Endodermal cell (in vitro differentiated cells): ENCODE results near the gene TMPRSS13. TPM values are rescaled to one million over a fixed set of nuclear protein-coding genes. Genes with fewer than 3 reads are reported as not detected.

ENCODE experiments used
- DNase-seq: peaks from one replicate; pipeline ENCODE4 v3.0.0-alpha.2; 2017
- H3K27ac ChIP-seq: 2 replicates; pipeline ENCODE4 v1.5.1; 2013; ENCODE audit warnings: mild to moderate bottlenecking, low read depth, low read length, moderate library complexity
- H3K27me3 ChIP-seq: 2 replicates; pipeline ENCODE4 v1.6.1; 2013; ENCODE audit warnings: mild to moderate bottlenecking, low read length, moderate library complexity; ENCODE audit not compliant: insufficient read depth, control insufficient read depth, poor library complexity, severe bottlenecking
- H3K36me3 ChIP-seq: 2 replicates; pipeline ENCODE4 v1.7.0; 2013; ENCODE audit warnings: mild to moderate bottlenecking, low read length, moderate library complexity; ENCODE audit not compliant: control insufficient read depth, insufficient read depth
- H3K4me1 ChIP-seq: one replicate; pipeline ENCODE4 v1.7.0; 2013; ENCODE audit warnings: low read length; ENCODE audit not compliant: control insufficient read depth, insufficient read depth
- H3K4me3 ChIP-seq: 2 replicates; pipeline ENCODE4 v1.5.1; 2013; ENCODE audit warnings: mild to moderate bottlenecking, low read length, moderate library complexity
- H3K9ac ChIP-seq: 2 replicates; pipeline ENCODE4 v1.6.1; 2013; ENCODE audit warnings: mild to moderate bottlenecking, low read length, moderate library complexity; ENCODE audit not compliant: poor library complexity, severe bottlenecking; ENCODE audit errors: extremely low read depth
- H3K9me3 ChIP-seq: 2 replicates; pipeline ENCODE4 v1.6.1; 2013; ENCODE audit warnings: mild to moderate bottlenecking, low read length, moderate library complexity; ENCODE audit not compliant: control insufficient read depth
- H3K27ac Mint-ChIP-seq: 2 replicates; pipeline ENCODE4 v1.8.0; 2020; ENCODE audit warnings: mixed read lengths
- H3K27me3 Mint-ChIP-seq: 2 replicates; pipeline ENCODE4 v1.8.0; 2021; ENCODE audit warnings: mild to moderate bottlenecking, mixed read lengths; ENCODE audit not compliant: insufficient read depth
- H3K36me3 Mint-ChIP-seq: 2 replicates; pipeline ENCODE4 v1.8.0; 2020; ENCODE audit warnings: low read depth, mixed read lengths
- H3K4me1 Mint-ChIP-seq: 2 replicates; pipeline ENCODE4 v1.8.0; 2020; ENCODE audit warnings: mixed read lengths
- H3K4me3 Mint-ChIP-seq: 2 replicates; pipeline ENCODE4 v1.8.0; 2020; ENCODE audit warnings: mild to moderate bottlenecking, moderate library complexity, mixed read lengths
- H3K9me3 Mint-ChIP-seq: 2 replicates; pipeline ENCODE4 v1.8.0; 2020; ENCODE audit warnings: mild to moderate bottlenecking, mixed read lengths
- CTCF ChIP-seq: fragments of 200-600 bp; sonication (generic); conservative IDR thresholded peaks from 2 replicates; pipeline ENCODE4 v1.5.0; 2021; ENCODE audit warnings: antibody characterized with exemption, mild to moderate bottlenecking
- WGBS, 2 experiments: methylation state at CpG; one replicate each; pipeline versions ENCODE4 v1.1.5 to v1.1.7; 2013; ENCODE audit warnings: missing lambda C conversion rate in 2 of 2, mixed read lengths in 1 of 2; ENCODE audit not compliant: insufficient coverage in 1 of 2, insufficient read length in 1 of 2; 5-methylcytosine and 5-hydroxymethylcytosine counted together
- total RNA-seq, 2 donors: library from RNA; stranded (reverse); fragmentation: NEBNext Ultra II Directional in 1 of 2; extraction: Animal tissue kit (Norgen Biotek cat#: 25700) in 1 of 2; gene quantifications; 2 replicates in 1 of 2; 3 replicates in 1 of 2; pipeline ENCODE4 v1.2.1, GENCODE V29; 2021

The TMPRSS13 gene
- total RNA-seq, 2 donors from 2014 or later: 2.5 to 6.4 TPM

GRCh38 chr11:117857734-117858414, 71.3 kb downstream of the TMPRSS13 start:
- Mint-ChIP-seq H3K4me1 (peaks cover 3% of the 10 kb centered on the region), H3K9me3 (no peaks in the 10 kb centered on the region), H3K27ac (no peak overlapping the region), H3K27me3 (no peaks in the 10 kb centered on the region), H3K4me3 (no peak overlapping the region), H3K36me3 (peaks cover 2% of the 10 kb centered on the region)
- no peak overlapping the region for H3K9ac ChIP-seq
- H3K27me3 ChIP-seq: no peaks in the 10 kb centered on the region
- peak; percentile 24 for DNase-seq
- peaks cover 5% of the 10 kb centered on the region for H3K36me3 ChIP-seq
- H3K27ac ChIP-seq: no peak overlapping the region
- peaks cover 6% of the 10 kb centered on the region for H3K4me1 ChIP-seq
- 90 to 94% methylated on average over 9 to 11 of the region's 11 CpGs for WGBS, 2 experiments
- no peak for TF ChIP-seq CTCF
- H3K4me3 ChIP-seq: no peak overlapping the region
- no peaks in the 10 kb centered on the region for H3K9me3 ChIP-seq

DNA sequence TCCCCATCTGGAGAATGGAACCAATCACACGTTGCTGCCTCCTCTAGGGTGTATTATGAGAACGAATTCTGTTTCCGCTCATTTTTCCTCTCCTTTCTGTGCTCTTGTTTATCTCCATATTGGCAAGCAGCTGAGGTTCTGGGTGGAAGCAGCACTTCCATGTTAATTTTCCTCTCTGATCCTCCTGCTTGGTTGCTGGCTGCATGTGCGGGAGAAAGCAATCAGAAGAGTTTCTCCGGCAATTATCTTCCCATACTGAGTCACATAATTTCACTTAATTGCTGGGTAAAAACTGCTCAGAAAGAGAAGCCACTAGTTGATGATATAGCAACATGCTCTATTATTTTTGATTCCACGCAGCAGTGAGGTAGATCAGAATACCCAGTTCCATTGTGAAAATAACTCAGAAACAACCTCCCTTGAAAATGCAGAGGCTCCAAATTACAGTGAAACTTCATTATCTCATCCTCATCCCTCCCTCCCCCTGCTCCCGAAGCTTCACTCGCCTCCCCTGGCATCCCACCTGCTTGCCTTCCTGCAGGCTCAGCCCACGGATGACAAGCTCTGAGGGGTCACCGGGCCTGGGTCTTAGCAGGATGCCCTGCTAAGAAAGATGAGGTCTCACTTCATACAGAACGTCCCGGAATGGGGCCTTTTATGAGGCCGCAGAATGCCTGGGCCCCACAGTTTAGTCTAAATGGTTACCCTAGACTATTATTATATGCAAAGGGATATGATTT, 73.1 kb downstream of the TMPRSS13 start:
- Histone ChIP-seq H3K4me3 (no peak overlapping the region), H3K9me3 (no peaks in the 10 kb centered on the region), H3K4me1 (peaks cover 2% of the 10 kb centered on the region), H3K27ac (no peak overlapping the region), H3K36me3 (peaks cover 9% of the 10 kb centered on the region), H3K9ac (no peak overlapping the region), H3K27me3 (no peaks in the 10 kb centered on the region)
- Mint-ChIP-seq H3K36me3 (peaks cover 2% of the 10 kb centered on the region), H3K27ac (no peak overlapping the region), H3K4me1 (peaks cover 8% of the 10 kb centered on the region), H3K9me3 (no peaks in the 10 kb centered on the region), H3K4me3 (no peak overlapping the region), H3K27me3 (no peaks in the 10 kb centered on the region)
- WGBS, 2 experiments: 89 to 95% methylated on average over 10 to 13 of the region's 13 CpGs
- TF ChIP-seq CTCF: no peak
- no peak for DNase-seq

DNA sequence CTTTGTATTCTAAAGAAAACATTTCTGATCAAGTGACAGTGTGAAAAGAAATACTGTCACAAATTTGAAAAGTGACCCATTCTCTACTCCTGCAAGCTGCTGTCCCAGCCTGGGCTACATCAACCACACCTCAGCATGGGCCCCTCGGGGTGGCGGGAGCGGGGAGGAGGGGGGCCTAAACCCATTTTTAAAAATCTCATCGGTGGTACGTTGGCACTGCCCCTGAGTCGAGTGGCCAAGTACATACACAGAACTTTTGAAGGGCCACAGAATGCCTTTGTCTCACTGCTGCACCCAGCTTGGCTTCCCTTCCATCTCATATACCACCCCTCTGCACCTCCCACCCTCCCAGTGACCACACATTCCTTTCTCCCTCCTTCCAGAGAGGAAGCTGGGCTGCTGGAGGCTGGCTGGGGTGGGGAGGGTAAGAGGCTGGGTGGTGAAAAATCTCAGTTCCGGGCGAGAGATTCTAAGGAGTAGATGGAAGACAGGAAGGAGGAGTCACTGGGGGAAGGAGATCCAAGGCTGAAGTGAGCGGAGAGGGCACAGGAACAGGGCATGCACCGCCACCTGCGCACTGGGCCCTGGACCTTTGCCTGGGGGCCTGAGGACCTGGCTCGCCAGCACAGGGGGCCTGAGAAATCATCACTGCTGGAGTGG, 73.9 kb downstream of the TMPRSS13 start:
- Mint-ChIP-seq H3K27ac (no peak overlapping the region), H3K36me3 (peaks cover 2% of the 10 kb centered on the region), H3K4me3 (no peak overlapping the region), H3K27me3 (no peaks in the 10 kb centered on the region), H3K4me1 (peaks cover 10% of the 10 kb centered on the region), H3K9me3 (no peaks in the 10 kb centered on the region)
- DNase-seq: peak; percentile 60
- no peak overlapping the region for H3K4me3 ChIP-seq
- H3K9ac ChIP-seq: no peak overlapping the region
- H3K27me3 ChIP-seq: no peaks in the 10 kb centered on the region
- H3K36me3 ChIP-seq: peaks cover 9% of the 10 kb centered on the region
- H3K27ac ChIP-seq: no peak overlapping the region
- H3K9me3 ChIP-seq: no peaks in the 10 kb centered on the region
- TF ChIP-seq CTCF: no peak
- H3K4me1 ChIP-seq: peaks cover 2% of the 10 kb centered on the region
- 81% methylated on average over 12 of the region's 12 CpGs; no CpG with 5 or more reads in 1 of the 2 experiments for WGBS, 2 experiments
